Measurements from ENCODE around the gene CCDC86.

Gene CCDC86

DNA sequence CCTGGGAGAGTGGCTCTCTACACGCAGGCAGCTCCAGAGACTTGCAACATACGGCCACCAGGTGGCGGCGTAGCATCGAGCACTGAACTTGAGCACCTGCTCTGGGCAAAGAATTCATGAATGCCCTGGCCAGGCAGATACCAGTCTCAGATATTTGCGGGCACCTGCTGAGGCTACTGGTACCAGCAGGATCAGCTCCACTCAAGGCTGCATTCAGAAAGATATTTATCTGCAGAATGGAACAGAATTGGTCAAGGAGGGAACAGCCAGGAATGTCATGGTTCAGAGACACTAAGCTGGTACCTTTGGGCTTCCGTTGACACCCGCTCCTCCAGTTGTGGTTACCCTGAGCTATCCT lies 10.8 kb upstream of the CCDC86 start:
- DNase-seq (ENCODE audit: low spot score) = peak; percentile 91

DNA sequence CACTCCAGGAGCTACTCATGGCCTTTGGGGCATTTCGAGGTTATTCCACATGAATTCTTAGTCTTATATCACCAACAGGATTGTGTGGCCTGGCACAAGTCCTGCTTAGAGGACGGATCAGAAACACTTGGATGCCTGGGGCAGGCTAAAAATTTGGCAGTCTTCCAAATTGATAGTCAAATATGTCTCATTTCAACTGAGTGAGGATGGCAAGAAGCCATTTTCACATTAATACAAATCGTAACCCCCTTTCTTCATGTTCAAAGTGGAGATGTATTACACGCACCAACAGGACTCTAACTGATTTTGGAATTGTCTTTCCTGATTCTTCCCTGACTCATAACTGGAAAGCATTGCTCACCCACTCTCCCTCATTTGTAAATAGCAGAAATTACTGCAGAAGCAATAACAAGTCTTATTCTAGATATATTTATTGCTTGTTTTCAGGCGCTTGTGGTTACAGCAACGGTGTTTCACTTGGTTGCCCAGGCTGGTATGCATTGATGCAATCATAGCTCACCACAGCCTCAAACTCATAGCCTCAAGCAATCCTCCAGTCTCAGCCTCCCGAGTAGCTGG lies 10.3 kb upstream of the CCDC86 start:
- DNase-seq (ENCODE audit: low spot score) = no peak

DNA sequence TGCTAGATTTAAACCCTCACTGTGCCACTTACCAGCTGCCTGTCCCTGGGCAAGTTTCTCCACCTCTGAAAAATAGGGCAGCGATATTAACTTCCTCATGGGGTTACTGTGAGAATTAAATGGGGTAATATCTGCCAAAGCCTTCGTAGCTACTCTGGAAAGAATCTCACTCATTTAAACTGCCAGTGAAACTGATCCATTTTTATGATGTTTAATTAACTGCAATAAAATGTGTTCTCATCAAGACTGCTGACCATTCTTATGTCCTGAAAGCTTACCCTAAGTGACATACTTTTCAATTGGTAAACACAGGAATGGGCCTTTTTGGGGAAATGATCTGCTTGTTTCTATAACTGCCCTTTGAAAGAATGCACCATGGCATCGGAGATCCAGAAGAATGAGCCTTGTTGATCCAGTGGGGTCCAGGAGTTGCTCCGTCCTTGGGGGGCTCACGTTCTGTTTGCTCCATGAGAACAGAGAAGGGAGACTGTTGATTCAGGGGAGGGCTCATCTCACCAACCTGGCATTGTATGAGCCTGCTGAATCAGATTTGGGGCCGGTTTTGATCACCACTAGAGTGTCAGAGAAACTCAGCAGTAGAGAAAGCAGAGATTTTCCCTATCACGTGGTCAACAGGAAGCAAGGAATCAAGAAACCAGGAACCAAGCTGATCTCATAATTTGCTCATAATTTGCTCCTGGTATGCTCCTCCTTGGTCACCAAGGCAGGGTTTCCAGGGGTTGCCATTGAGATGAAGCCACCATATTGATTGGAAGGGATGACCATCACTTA lies 7.0 kb upstream of the CCDC86 start:
- no peak for DNase-seq (ENCODE audit: low spot score)

DNA sequence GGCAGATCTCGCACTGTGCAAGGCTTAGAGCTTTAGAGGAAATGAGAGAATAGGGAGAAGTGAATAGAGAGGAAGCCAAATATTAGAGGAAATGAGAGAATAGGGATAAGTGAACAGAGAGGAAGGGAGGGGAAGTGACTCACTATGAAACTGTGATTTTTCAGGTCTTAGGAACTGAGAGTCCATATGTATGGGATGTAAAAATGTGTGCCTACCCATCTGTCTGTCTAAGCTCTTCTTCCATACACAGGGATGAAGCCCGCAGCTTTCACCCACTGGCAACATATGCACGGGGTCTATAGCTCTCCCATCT lies 6.4 kb upstream of the CCDC86 start:
- DNase-seq (ENCODE audit: low spot score) = no peak

DNA sequence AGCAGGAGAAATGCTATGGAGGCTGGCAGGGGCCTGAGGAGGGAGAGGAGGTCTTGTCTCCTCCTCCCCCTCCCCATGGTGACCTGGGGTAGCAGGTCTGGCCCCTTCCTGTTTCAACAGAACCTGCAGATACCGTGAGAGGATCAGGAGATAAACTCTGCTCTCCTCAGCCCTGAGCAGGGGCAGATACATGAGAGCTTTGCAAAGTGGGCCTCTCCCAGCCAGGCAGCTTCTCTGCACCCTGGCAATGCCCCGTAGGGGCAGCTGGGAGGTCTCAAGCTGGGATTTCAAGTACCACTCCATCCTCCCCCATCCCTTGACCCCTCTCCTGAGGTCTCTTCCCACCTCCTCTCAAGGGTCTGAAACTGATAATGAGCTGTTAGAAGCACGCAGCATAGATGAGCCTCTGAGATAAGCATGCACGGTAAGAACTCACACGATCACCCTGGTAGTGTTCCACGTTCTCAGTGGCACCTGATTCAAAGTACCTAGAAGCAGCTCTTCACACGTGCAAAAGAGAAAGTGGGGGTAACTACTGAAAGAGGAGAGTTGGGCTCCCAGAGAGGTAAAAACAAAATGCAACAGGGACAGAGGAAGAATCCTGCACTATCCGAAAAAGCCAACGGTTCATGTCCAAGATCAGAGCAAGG lies 4.9 kb upstream of the CCDC86 start:
- no peak for DNase-seq (ENCODE audit: low spot score)

DNA sequence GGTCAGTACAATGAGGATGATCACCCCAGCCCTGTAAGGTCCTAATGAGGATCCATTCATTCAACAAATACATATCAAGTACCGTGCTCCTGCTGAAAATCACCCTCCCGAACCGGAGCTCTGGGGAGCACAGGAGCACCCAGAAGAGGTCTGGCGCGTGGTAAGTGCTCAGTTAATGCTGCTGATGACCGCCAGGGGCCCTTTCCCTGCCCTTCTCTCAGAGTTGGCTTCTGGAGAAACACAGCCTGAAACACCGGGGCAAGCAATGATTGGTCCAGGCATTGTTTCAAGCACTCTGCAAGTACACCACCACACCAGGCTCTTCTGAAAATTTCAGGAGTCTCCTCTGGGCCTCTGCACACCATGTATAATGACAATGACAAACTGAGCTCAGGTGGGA lies 3.8 kb upstream of the CCDC86 start:
- peak; percentile 21 for DNase-seq (ENCODE audit: low spot score)

DNA sequence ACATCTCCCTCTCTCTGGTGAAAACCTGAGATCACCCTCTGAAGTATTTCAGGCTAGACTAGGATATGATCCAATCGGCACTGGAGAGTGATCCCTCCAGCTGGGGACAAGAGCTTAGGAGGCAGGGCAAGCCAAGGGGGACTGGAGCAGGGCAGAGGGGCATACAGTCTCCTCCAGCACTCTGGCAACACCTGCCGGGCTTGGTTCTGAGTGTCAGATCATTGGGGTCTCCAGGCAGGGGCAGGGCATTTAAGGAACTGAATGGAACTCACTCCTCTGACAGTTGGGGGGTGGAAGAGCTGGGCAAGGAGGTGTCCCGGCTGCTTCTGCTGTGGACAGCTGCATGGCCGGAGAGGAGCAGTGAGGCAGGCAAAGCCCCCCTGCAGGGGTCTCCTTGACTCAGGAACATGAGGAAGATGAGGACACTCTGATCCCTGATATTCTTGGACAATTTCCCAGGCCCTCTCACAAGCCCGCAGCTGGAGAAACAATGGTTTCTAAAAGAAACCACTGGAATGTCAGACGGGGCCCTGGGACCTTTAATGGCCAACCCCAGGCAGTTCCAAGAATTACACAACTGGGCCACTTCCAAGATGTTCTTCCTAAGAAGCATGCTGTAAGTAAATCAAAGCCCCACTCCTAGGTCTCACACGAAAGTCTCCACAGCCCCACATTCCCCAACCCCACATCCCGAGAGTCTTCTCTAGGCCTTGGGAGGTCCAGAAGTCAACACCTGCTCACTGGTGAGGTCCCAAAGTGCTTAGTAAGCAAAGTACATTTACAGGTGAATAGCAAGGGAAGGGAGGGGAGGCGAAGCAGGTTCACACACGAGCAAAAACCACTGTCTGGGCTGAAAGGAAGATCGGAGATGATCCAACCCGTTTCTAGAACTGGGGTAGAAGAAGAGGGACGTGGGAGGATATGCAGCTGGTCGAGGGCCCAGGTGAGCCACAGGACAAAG lies 1.2 kb upstream of the CCDC86 start:
- DNase-seq (ENCODE audit: low spot score) = no peak

DNA sequence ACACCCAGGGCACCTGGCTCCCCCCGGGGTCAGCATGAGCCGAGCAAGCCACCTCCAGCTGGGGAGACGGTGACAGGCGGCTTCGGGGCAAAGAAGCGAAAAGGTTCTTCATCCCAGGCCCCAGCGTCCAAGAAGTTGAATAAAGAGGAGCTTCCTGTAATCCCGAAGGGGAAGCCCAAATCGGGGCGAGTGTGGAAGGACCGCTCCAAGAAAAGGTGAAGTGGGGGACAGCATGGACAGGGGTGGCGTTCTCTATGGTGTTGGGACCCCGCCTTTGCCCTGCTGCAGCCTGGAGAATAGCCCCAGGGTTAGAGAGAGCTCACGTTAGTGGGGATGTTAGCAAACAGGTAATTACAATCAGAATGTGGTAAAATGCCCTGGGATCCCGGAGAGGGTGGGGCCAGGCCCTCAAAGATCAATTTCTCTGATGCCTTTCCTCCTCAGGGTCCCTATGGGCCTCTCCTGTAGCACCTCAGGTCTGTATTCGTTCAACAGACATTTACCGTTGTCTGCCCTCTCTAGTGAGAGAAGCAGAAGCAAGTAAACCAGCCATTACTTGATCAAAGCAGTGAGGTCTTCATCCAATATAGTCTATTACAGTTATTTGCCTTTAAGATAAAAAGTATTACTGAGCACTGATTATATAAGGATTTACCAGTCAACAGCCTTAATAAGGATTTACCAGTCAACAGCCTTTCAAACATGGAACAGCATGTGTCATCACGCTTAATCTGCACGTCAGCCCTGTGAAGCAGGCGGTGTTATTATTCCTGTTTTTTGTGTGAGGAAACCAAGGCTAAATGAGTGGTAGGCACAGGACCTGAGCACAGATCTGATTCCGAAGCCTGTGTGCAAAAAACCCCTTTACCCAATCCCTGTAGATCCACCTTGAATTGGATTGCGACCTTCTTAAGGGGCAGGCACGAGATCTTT lies 1.0 kb downstream of the CCDC86 start:
- DNase-seq (ENCODE audit: low spot score) = no peak

DNA sequence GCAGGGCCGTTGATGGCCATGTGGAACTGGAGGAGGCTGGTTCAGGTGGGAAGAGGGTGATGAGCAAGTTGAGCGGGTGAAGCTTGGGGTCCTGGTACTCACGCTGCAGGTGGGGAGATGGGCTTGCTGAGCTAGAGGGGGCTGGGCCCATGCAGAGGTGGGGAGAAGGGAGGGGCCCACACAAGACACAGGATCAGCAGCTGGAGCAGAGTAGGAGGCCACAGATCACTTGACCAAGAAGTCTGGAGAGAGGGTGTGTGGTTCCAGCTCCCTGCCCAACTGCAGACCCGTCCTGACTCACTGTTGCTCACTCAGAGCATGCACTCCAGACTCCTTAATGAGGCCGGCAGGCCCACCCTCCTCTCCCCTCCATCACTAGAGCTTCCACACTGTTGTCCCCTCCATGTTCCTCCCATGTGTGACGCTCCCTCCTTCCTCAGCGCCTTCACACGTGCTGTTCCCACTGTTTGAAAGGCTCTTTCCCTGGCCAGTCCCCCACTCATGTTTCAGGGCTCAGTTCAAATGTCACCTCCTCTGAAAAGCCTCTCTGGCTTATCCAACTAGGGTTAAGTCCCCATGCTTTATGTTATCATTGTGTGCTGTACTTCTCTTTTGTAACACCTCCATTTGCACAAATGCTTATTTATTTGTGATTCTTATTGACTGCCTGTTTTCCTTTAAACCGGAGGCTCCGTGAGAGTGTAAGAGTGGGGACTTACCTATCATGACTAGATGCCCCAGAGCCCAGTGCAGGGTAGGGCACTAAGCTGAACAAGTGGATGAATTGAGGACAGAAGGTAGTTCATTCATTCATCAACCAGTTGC lies 2.3 kb downstream of the CCDC86 start:
- no peak for DNase-seq (ENCODE audit: low spot score)

DNA sequence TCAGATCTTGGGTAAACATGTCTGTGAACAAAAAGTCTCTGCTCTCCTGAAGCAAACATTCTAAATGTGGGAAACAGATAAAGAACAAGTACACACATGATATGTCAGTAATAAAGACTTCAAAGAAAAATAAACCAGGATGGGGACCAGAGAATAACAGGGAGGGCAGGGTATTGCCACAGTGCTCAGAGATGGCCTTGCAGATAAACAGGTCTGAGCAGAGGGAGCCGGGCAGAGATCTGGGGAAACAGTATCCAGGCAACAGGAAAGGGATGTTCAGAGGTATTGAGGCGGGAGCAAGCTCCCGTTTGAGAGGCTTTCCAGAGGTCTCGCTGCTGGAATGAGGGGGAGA lies 2.9 kb downstream of the CCDC86 start:
- no peak for DNase-seq (ENCODE audit: low spot score)

DNA sequence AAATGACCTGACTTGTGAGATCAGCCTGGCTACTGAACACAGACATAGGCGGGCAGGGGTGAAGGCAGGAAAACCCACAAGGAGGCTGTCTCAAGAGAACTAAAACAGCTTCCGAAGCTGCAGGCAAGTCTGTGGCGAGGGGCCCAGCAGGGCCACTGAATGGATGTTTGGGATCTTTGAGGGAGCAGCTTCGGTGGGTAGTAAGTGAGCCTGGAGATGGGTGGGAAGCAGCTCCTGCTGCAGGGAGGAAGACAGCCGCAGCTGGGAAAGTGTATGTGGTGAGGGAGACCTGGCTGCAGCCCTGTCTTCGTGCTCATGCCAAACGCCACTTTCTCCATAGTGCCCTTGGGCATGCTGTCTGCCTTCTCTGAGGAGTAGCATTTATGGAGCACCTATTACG lies 3.4 kb downstream of the CCDC86 start:
- DNase-seq (ENCODE audit: low spot score) = no peak

DNA sequence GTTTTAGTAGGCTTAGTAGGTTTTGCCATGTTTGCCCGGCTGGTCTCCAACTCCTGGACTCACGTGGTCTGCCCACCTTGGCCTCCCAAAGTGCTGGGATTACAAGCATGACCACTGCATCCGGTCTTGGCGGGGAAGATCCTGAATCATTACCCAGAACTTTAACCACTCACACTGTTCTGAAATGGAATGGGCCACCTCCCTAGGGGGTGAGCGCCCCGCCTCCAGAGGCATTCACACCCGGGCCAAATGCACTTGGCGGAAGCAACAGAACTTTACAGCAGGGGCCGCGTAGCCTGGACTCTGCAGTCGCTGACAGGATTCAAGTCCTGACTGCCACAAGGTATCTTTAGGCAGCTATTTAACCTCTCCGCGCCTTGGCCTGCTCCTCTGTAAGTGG lies 5.4 kb downstream of the CCDC86 start:
- DNase-seq (ENCODE audit: low spot score) = no peak

DNA sequence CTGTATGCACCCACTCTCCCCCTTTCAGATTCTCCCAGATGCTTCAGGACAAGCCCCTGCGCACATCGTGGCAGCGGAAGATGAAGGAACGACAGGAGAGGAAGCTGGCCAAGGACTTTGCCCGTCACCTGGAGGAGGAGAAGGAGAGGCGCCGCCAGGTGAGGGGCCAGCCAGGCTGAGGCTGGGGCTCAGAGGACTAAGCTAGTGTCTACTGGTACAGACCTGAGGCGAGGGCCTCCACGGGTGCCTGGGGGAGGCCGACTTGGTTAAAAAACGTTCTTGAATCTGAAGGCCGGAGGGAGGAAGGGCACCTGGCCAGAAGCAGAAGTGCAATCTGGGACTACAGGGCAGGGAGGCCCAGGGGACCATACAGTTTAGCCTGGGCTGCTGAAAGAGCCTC lies 6.0 kb downstream of the CCDC86 start:
- no peak for DNase-seq (ENCODE audit: low spot score)

DNA sequence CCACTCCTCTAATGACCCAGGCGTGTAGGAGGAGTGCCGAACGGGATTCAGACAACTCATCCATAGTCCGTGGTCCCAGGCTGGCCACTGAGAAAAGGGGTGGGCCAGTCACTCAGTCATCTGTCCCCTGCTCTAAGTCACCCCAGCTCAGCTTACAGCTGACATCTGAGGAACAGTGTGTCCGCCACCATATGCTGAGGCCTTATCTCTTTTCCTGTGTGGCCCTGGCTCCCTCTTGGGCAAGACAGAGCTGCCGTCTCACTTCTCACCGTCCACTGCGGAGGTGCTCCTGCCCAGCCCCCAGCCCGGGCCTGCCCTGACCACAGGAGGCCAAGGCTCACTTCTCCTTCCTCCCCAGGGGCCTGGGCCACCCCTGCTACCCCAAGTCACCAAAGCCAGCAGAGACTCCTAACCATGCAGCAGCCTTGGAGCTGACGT lies 6.8 kb downstream of the CCDC86 start:
- DNase-seq (ENCODE audit: low spot score) = no peak

DNA sequence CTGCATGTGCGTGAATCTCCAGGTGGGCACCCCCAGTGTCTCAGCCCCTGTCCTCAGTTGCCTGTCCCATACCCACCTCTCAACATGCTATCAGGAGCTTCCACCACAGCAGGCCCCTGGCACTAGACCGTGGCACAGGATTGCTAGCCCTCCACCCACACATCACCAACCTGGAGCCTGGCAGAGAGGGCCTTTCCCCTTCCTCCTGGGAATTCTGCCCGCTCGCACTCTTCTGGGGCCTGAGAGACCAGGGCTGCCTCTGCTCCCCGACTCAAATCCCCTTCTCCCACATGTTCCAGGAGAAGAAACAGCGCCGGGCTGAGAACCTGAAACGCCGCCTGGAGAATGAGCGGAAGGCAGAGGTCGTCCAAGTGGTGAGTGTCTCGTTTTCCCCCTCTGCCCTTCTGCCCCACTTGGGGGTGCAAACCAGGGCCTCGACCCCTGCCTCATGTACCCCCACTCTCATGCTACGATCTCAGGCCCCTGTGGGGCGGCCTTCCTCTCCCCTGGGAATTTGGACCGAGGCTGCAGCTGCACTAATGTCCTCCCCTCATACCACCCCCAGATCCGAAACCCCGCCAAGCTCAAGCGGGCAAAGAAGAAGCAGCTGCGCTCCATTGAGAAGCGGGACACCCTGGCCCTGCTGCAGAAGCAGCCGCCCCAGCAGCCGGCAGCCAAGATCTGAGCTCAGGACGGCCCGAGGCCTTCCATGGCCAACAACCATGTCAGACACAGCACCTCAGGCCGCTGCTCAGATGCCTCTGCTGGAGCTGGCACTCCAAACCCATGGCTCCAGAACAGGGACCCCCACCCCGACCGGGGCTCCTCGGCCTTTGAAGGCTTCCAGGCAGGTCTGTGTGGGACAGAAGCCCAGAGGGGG lies 8.0 kb downstream of the CCDC86 start:
- no peak for DNase-seq (ENCODE audit: low spot score)

DNA sequence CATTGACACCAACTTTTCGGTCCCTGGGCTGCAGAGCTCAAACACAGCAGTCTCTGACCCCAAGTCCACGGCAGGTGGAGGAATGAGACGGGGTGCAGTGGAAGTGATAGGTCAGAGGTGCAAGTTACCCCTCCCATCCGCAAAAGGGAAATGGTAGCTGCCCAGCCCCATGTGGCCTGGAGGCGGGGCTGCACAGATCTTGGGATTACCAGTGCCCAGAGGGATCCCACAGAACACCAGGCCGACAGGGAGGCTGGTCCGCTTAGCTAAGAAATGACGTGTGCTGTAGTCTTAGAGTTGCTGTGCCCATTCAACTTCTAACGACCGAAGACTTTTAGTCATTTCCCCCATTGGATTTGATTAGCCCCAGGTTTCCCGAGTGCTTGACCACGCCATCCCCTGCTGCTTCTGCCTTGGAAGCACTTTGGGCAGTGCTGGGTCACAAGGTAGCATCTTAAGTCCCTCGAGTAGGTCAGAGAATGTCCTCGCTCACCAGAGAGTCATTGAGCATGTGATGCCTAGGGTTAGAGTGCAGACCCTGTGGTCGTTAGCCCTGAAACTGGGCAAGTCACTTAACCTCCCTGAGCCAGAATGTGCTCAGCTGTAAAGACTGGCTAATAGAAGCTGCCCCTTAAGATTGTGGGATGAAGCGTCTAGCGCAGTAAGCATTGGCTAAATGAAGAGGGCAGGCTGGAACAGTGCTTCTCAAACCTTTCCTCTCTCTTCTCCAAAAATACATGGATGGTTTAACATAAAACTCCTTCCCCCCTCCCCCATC lies 9.6 kb downstream of the CCDC86 start:
- DNase-seq (ENCODE audit: low spot score) = no peak

DNA sequence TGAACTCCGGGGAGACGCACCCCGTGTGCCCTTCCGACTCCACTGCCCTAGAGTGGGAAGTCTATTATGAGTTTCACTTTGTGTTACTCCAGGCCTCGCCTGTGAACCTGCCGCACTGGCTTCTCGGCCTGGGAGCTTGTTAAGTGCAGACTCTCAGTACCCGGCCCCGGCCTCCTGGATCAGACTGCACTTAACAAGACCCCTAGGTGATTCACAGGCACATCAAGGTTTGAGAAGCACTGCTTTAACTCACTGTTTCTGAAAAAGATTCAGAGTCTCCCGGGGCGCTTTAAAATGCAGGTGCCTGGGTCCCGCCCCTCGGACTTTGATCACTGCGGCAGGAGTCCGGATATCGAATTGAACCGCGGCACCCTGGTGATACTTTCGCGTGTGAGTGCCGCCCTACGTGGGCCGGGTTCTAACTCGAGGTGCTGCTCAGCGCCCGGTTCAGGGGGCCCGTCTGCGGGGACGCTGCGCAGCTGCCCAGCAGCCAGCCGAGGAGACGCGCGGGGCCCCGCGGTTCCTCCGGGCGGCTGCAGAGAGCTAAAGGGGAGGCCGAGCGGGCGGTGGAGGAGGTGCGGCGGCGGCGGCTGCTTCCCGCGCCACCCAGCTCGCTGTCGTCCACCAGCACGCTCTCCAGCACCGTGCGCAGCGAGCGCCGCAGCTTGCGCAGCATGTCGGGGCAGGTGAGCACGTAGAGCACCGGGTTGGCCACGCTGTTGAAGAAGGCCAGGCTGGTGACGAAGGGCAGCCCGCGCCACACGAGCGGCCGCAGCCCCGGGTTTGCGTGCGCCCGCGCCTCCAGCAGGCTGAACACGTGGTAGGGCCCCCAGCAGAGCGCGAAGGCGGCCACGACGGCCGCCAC lies 10.4 kb downstream of the CCDC86 start:
- no peak for DNase-seq (ENCODE audit: low spot score)

All from cerebellar cortex (tissue), 1 donor.